ENCODE measurements around the gene SHC4. TPM values are rescaled to one million over a fixed set of nuclear protein-coding genes. Genes with fewer than 3 reads are reported as not detected.

Gene SHC4
- total RNA-seq, 1 donor from 2014 or later = 4.5 TPM

- no peak overlapping the region for H3K27ac Mint-ChIP-seq
- no peaks in the 10 kb centered on the region for H3K9me3 Mint-ChIP-seq
- H3K36me3 Mint-ChIP-seq = peaks cover 8% of the 10 kb centered on the region
- peaks cover 32% of the 10 kb centered on the region for H3K4me1 Mint-ChIP-seq (ENCODE audit: unreplicated experiment)
- no peak for DNase-seq (ENCODE audit: extremely low spot score, unreplicated experiment)
- no peak overlapping the region for H3K4me3 Mint-ChIP-seq
- TF ChIP-seq CTCF (conservative IDR thresholded peaks at IDR 0.05) = no peak
- no peaks in the 10 kb centered on the region for H3K27me3 Mint-ChIP-seq
Observed at GRCh38 chr15:48802867-48803266, 160.9 kb downstream of the SHC4 start.

GRCh38 chr15:48802257-48802656, 161.5 kb downstream of the SHC4 start:
- no peak overlapping the region for H3K27ac Mint-ChIP-seq
- H3K4me1 Mint-ChIP-seq (ENCODE audit: unreplicated experiment) = peaks cover 32% of the 10 kb centered on the region
- H3K27me3 Mint-ChIP-seq = no peaks in the 10 kb centered on the region
- peaks cover 8% of the 10 kb centered on the region for H3K36me3 Mint-ChIP-seq
- no peak for TF ChIP-seq CTCF (conservative IDR thresholded peaks at IDR 0.05)
- no peaks in the 10 kb centered on the region for H3K9me3 Mint-ChIP-seq
- DNase-seq (ENCODE audit: extremely low spot score, unreplicated experiment) = no peak
- no peak overlapping the region for H3K4me3 Mint-ChIP-seq

GRCh38 chr15:48800811-48801455, 162.8 kb downstream of the SHC4 start:
- peaks cover 20% of the 10 kb centered on the region for H3K4me1 Mint-ChIP-seq (ENCODE audit: unreplicated experiment)
- H3K9me3 Mint-ChIP-seq = no peaks in the 10 kb centered on the region
- H3K27me3 Mint-ChIP-seq = no peaks in the 10 kb centered on the region
- H3K36me3 Mint-ChIP-seq = peaks cover 8% of the 10 kb centered on the region
- peak; percentile 69 for TF ChIP-seq CTCF (conservative IDR thresholded peaks at IDR 0.05)
- no peak for DNase-seq (ENCODE audit: extremely low spot score, unreplicated experiment)
- H3K4me3 Mint-ChIP-seq = no peak overlapping the region
- H3K27ac Mint-ChIP-seq = no peak overlapping the region

GRCh38 chr15:48800245-48800644, 163.5 kb downstream of the SHC4 start:
- no peak overlapping the region for H3K27ac Mint-ChIP-seq
- H3K4me3 Mint-ChIP-seq = no peak overlapping the region
- no peak for DNase-seq (ENCODE audit: extremely low spot score, unreplicated experiment)
- H3K4me1 Mint-ChIP-seq (ENCODE audit: unreplicated experiment) = peaks cover 19% of the 10 kb centered on the region
- no peaks in the 10 kb centered on the region for H3K27me3 Mint-ChIP-seq
- H3K36me3 Mint-ChIP-seq = peaks cover 8% of the 10 kb centered on the region
- TF ChIP-seq CTCF (conservative IDR thresholded peaks at IDR 0.05) = no peak
- no peaks in the 10 kb centered on the region for H3K9me3 Mint-ChIP-seq

- Mint-ChIP-seq H3K27ac (no peak overlapping the region), H3K4me3 (no peak overlapping the region)
Observed at GRCh38 chr15:48798319-48798718, 165.4 kb downstream of the SHC4 start.

More at GRCh38 chr15:48798319-48798718, 165.4 kb downstream of the SHC4 start:
- Mint-ChIP-seq H3K4me1 (ENCODE audit: unreplicated experiment) (peaks cover 22% of the 10 kb centered on the region), H3K36me3 (no peaks in the 10 kb centered on the region), H3K27me3 (no peaks in the 10 kb centered on the region), H3K9me3 (no peaks in the 10 kb centered on the region)
- DNase-seq (ENCODE audit: extremely low spot score, unreplicated experiment) = no peak
- TF ChIP-seq CTCF (conservative IDR thresholded peaks at IDR 0.05) = no peak
